HG03066 (cell line): ENCODE data around the gene CDKAL1.
"Not testable (repeated sequence)": the region's sequence is repeated elsewhere in the genome, so short reads cannot be mapped to it uniquely, and the experiment has no call there.

Experiments used
- ATAC-seq: cut with Tn5 transposase; IDR thresholded peaks from one replicate; pipeline ENCODE4 v1.9.1; 2021; ENCODE audit warnings: low read depth; ENCODE audit not compliant: unreplicated experiment

Gene CDKAL1

DNA sequence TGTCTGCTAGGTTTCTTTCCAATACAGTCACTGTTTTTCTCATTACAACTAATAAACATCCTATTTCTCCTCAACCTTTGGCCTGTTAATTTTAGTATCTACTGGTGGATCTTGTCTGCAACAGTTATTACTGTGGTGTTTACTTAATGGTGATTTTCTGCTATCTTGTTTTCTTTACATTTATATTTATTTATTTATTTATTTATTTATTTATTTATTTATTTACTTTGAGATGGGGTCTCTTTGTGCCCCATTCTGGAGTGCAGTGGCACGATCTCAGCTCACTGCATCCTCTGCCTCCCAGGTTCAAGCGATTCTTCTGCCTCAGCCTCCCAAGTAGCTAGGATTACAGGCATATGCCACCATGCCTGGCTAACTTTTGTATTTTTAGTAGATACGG, 15.1 kb downstream of the CDKAL1 start:
- ATAC-seq: not testable (repeated sequence)

DNA sequence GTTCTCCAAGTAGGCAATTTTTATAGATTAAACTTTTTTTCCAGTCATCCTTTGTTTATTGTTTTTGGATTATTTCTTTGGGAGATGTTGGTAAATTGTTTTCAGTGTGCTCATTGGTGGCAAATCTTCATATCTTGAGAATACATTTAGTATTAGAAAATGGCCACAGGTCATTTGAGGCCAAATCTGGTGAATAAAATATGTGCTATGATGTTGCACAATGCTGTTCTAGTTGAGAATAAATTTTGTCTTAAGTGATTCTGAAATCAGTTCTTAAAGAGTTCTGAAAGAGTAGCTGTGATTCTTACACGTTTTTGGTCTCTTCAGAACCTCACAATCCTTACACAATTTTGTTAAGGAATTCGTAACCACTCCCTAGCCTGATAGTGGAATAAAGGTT, 20.1 kb downstream of the CDKAL1 start:
- no peak for ATAC-seq

DNA sequence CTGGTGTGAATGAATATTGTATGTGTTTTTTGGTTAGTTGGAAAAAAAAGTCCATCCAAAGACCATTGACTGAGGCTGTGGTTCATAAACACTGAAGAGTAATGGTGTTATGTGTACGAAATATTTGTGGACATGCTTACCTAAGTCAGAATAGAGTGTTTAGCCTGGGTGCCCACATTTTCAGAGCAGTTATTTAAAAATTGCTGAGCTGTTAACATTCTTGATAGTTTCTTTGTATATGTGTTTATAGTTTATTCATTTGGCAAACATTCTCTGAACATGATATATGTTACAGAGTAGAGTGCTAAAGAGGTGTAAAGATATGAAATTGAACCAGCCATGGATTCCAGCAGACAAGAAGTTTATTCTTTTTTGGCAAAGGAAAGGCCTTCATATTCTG, 20.6 kb downstream of the CDKAL1 start:
- no peak for ATAC-seq

- no peak for ATAC-seq
Observed at GRCh38 chr6:20559924-20560551, 25.8 kb downstream of the CDKAL1 start.

DNA sequence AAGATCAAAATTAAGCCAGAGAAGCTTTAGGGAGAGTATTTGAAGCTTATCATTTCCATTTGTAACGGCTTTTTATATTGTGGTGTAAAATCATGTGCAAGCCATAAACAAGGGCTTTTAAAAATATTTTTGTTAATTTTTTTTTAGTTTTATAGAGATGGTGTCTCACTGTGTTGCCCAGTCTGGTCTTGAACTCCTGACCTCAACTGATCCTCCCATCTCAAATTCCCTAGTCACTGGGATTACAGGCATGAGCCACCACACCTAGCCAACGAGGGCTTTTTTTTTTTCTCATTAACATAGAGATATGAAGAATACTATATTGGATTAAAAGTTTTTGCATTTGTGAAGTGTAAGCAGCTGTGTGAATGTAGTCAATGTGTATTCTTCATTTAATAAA, 29.1 kb downstream of the CDKAL1 start:
- no peak for ATAC-seq

DNA sequence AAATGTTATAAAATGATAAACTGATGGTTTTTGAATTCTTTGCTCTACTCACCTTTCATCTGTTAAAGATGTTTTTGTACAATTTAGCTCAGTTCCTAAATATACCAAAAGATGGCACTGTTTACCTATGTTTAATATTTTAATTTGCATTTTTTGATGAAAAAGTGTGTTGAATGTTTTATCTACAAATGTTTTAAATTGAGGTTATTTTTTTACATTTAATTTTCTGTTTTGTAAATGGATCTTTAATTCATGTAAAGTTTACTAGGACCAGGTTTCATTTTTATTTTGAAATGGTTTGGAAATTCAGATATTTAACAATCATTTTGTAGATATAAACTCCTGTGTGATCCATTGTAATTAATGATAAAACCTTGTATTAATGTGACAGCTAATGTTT, 30.0 kb downstream of the CDKAL1 start:
- ATAC-seq: no peak

GRCh38 chr6:20564777-20565176, 30.5 kb downstream of the CDKAL1 start:
- ATAC-seq: peak; percentile 75

- no peak for ATAC-seq
Observed at GRCh38 chr6:20565342-20565741, 31.1 kb downstream of the CDKAL1 start.

GRCh38 chr6:20566109-20566508, 31.9 kb downstream of the CDKAL1 start:
- ATAC-seq: no peak

DNA sequence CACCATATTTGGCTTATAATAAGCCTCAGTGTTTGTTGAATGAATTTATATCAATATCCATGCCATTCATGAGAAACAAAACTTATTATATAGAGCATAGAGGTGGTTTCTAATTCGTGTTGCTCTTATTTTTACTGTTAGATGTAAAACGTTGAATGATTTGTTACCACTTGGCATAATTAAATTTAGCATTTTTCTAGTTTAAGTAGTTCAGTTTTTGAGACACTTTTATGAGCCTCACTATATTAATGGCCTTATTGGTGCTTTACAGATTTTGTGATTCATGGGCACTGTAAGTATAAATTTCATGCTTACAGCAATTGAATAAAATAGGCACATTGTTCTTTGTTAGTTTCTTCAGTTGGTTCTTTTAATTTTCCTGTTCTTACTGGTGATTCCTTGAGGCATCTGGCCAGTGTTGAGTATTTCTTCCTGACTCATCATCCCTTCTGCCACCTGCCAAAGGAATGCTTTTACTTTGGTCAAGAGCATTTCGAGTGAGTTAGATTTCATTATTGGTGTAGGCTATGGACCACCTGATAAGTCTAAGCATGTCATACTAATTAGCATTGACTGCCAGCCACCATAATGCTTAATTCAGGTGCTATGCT, 34.8 kb downstream of the CDKAL1 start:
- no peak for ATAC-seq

- ATAC-seq: no peak
Observed at GRCh38 chr6:20571261-20571660, 37.0 kb downstream of the CDKAL1 start.

DNA sequence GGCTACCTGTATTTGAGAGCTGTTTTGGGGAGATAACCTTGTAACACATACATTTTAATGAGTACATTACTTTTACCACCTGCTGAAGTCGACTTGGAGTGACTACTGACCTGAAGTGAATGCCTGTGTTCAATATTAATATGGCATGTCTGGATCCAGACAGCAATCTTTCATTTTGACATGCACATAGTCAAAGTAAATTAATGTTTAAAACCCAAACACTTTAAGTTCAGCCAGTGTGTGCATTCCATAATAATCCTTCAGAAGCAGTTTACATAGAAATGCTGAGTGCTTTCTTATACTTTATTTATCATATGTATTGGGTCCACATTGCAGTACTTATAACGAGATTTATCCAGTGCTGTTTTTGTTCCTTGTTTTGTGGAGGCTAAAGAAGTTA, 38.0 kb downstream of the CDKAL1 start:
- no peak for ATAC-seq

DNA sequence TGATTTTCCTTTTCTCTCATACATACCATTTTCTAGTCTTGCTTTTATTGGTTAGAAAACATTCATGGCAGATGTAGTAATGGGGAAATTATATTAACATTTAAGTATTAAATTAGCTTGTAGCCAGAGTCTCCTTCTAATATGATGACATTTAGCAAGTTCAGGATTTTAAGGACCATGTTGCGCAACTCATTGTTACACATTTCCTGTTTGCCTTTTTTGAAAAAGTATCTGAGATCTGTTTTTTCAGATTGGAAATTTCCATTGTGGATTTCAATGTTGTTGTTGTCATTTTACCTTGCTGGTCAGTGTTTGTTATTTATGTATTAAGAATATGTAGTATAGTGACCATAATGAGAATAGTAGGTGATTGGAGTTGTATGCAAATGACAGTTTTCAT, 38.7 kb downstream of the CDKAL1 start:
- no peak for ATAC-seq

DNA sequence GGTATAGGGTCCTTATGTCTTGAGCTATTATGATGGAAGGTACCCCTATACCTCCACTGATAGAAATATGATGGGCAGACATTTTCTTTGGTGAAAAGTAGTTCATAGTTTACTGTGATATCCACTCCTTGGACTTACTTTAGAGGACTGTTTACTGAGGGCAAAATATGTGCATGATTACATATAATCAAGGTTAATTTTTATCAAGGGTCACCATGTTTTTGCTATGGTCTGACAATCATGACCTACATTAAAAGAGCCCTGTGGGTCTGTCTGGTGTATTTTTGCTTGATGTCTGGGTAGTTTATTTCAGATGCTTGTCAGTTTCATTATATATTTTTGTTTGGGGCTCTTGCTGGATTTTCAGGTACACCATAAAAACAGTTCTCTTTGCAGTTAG, 40.1 kb downstream of the CDKAL1 start:
- ATAC-seq: no peak

- ATAC-seq: no peak
Observed at GRCh38 chr6:20575125-20575524, 40.9 kb downstream of the CDKAL1 start.

- no peak for ATAC-seq
Observed at GRCh38 chr6:20575704-20576451, 41.6 kb downstream of the CDKAL1 start.

- ATAC-seq: no peak
Observed at GRCh38 chr6:20577173-20577688, 43.0 kb downstream of the CDKAL1 start.

DNA sequence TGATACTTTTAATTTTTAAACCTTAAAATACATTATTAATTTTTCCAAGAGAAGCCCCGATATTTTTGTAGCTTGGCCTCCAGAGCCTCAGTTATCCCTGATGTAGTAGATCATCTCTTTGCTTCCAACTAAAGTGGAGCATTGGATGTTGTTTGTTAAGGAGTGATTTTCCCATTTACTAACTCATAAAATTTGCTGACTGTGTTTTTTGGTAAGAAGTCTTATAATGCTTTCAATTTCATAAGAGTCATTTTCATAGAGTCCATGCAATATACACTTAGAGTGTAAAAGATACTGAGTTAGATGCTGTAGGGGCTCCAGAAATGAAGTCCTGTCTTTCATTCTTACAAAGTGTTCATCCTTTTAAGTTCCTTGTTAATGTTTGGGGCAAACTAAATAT, 46.8 kb downstream of the CDKAL1 start:
- ATAC-seq: no peak

DNA sequence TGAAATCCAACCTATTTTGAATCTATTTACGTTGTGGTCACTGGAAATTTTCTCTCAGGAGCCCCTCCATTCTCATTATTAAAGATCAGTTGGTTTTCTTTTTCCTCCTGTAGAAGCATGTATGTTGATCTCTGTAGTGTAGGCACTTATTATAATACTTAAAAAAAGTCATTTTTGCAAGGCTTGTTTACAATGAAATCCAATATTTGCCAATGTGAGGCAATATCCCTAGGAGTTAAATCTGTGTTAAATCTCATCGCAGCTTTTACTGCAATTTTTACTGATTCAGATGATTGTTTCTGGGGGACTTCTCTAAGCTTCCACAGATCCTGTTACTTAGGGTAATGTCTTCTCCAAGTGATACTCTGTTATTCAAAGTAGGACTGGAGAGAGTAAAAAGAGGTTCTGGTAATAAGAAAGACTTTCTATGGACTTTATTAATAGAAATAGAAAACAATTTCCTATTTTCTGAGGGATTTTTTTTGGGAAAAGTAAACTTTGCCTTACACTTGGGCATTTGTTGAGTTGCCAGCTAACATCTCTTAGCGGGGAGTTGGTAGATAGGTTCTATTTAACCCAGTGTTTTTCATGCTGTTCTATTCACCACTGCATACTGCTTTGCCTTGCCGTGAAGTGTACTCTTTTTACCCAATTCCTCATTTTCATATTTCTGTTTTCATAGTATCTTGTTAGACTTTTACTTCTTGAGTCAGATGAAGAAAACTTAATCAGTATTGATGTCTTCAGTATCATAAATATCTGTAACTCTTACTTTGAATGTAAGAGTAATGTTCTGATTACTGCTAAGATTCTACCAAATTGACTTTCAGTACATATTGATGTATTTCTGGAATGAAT, 48.6 kb downstream of the CDKAL1 start:
- no peak for ATAC-seq

- ATAC-seq: no peak
Observed at GRCh38 chr6:20583444-20583800, 49.2 kb downstream of the CDKAL1 start.
